Measurements from ENCODE around the gene ARPC2. TPM values are rescaled to one million over a fixed set of nuclear protein-coding genes. Genes with fewer than 3 reads are reported as not detected.

The ARPC2 gene
- total RNA-seq, 1 experiment from 2014 or later: 374 TPM

GRCh38 chr2:218226903-218227302 is 9.9 kb downstream of the ARPC2 start:
- Mint-ChIP-seq H3K27ac (ENCODE audit: unreplicated experiment) (peak overlapping the region; percentile 52), H3K9me3 (ENCODE audit: low read depth, unreplicated experiment) (no peaks in the 10 kb centered on the region), H3K27me3 (ENCODE audit: unreplicated experiment) (no peaks in the 10 kb centered on the region), H3K36me3 (ENCODE audit: insufficient read depth, unreplicated experiment) (peaks cover 85% of the 10 kb centered on the region), H3K4me1 (ENCODE audit: low read depth, unreplicated experiment) (peaks cover 65% of the 10 kb centered on the region), H3K4me3 (ENCODE audit: low read depth, unreplicated experiment) (no peak overlapping the region)
- TF ChIP-seq CTCF (IDR thresholded peaks at IDR 0.05; ENCODE audit: unreplicated experiment): no peak
- no TSS peak for BruUV-seq (replicated peaks)
- DNase-seq: no peak
- CTCF ChIA-PET: no interaction called here
- intact Hi-C loops (cut with micrococcal nuclease; ENCODE audit: unreplicated experiment): no loop called here

GRCh38 chr2:218228366-218229090 is 11.5 kb downstream of the ARPC2 start:
- DNase-seq: no peak
- intact Hi-C loops (cut with micrococcal nuclease; ENCODE audit: unreplicated experiment): loop anchor here (1.0 kb wide), 1 partner anchor 10 kb away; no protein-coding TSS in a partner anchor

GRCh38 chr2:218229239-218229638 is 12.2 kb downstream of the ARPC2 start:
- BruUV-seq (replicated peaks): no TSS peak
- Mint-ChIP-seq H3K27me3 (ENCODE audit: unreplicated experiment) (no peaks in the 10 kb centered on the region), H3K4me3 (ENCODE audit: low read depth, unreplicated experiment) (peak overlapping the region; percentile 43), H3K9me3 (ENCODE audit: low read depth, unreplicated experiment) (no peaks in the 10 kb centered on the region), H3K27ac (ENCODE audit: unreplicated experiment) (peak overlapping the region; percentile 80), H3K36me3 (ENCODE audit: insufficient read depth, unreplicated experiment) (peaks cover 96% of the 10 kb centered on the region), H3K4me1 (ENCODE audit: low read depth, unreplicated experiment) (peaks cover 63% of the 10 kb centered on the region)
- CTCF ChIA-PET: no interaction called here
- peak; percentile 38 for DNase-seq
- intact Hi-C loops (cut with micrococcal nuclease; ENCODE audit: unreplicated experiment): loop anchor here (1.0 kb wide), 1 partner anchor 11 kb away; no protein-coding TSS in a partner anchor
- TF ChIP-seq CTCF (IDR thresholded peaks at IDR 0.05; ENCODE audit: unreplicated experiment): no peak

More at GRCh38 chr2:218228366-218229090, 11.5 kb downstream of the ARPC2 start:
- Mint-ChIP-seq H3K27ac (ENCODE audit: unreplicated experiment) (peak overlapping the region; percentile 80), H3K4me1 (ENCODE audit: low read depth, unreplicated experiment) (peaks cover 63% of the 10 kb centered on the region), H3K4me3 (ENCODE audit: low read depth, unreplicated experiment) (peak overlapping the region; percentile 43), H3K9me3 (ENCODE audit: low read depth, unreplicated experiment) (no peaks in the 10 kb centered on the region), H3K27me3 (ENCODE audit: unreplicated experiment) (no peaks in the 10 kb centered on the region), H3K36me3 (ENCODE audit: insufficient read depth, unreplicated experiment) (peaks cover 96% of the 10 kb centered on the region)
- TF ChIP-seq CTCF (IDR thresholded peaks at IDR 0.05; ENCODE audit: unreplicated experiment): no peak
- BruUV-seq (replicated peaks): TSS peak; percentile 95
- CTCF ChIA-PET: no interaction called here

- peak; percentile 43 for DNase-seq
- peak overlapping the region; percentile 80 for H3K27ac Mint-ChIP-seq (ENCODE audit: unreplicated experiment)
- H3K4me3 Mint-ChIP-seq (ENCODE audit: low read depth, unreplicated experiment): no peak overlapping the region
- no peaks in the 10 kb centered on the region for H3K9me3 Mint-ChIP-seq (ENCODE audit: low read depth, unreplicated experiment)
- BruUV-seq (replicated peaks): no TSS peak
- H3K27me3 Mint-ChIP-seq (ENCODE audit: unreplicated experiment): no peaks in the 10 kb centered on the region
- no peak for TF ChIP-seq CTCF (IDR thresholded peaks at IDR 0.05; ENCODE audit: unreplicated experiment)
- CTCF ChIA-PET: no interaction called here
- peaks cover 62% of the 10 kb centered on the region for H3K4me1 Mint-ChIP-seq (ENCODE audit: low read depth, unreplicated experiment)
- intact Hi-C loops (cut with micrococcal nuclease; ENCODE audit: unreplicated experiment): loop anchor here (1.0 kb wide), 1 partner anchor 12 kb away; no protein-coding TSS in a partner anchor
- peaks cover 96% of the 10 kb centered on the region for H3K36me3 Mint-ChIP-seq (ENCODE audit: insufficient read depth, unreplicated experiment)
Observed at GRCh38 chr2:218229851-218230250, 12.9 kb downstream of the ARPC2 start.

Data from Calu3 (cell line).